HS-27A (cell line): ENCODE measurements around the gene CLEC9A.
"Not testable (repeated sequence)": the region's sequence is repeated elsewhere in the genome, so short reads cannot be mapped to it uniquely, and the experiment has no call there.

Experiments used
- DNase-seq: peaks from one replicate; pipeline ENCODE4 v3.0.0-alpha.2; 2012; ENCODE audit warnings: low read depth, missing footprints

The CLEC9A gene

GRCh38 chr12:10030446-10030845 is at the start of gene CLEC9A:
CLEC9A (plus strand) TSS chr12:10030682; CDS start chr12:10052688, 22,006 bp downstream.
- no peak for DNase-seq

GRCh38 chr12:9991876-9992275 is 38.6 kb upstream of the CLEC9A start:
- DNase-seq = no peak

DNA sequence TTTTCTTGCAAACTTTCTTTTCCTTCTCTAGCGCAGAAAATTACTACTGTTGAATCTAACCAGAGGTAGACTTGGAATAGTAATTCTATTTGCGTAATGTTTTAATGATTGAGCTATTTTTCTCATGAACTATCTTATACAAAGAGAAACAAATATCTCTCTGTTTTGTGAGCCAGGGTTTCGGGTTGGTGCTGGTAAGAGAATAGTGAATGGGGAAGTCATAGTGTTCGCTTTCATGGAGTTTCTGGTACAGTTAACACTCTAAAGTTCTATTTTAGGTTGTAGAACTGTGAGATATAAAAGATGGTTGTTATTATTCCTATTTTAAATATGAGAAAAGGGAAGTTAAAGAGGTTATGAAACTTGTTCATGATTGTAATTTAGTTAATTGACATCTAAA is 38.2 kb upstream of the CLEC9A start:
- DNase-seq = no peak

GRCh38 chr12:9999016-9999415 is 31.5 kb upstream of the CLEC9A start, which contains the start of gene CLEC1B:
CLEC1B (minus strand) TSS chr12:9999121; CDS start chr12:9999100, 21 bp downstream.
- no peak for DNase-seq

GRCh38 chr12:10001171-10001776 is 29.2 kb upstream of the CLEC9A start:
- DNase-seq = no peak

- no peak for DNase-seq
Observed at GRCh38 chr12:10012630-10013330, 17.7 kb upstream of the CLEC9A start.

- DNase-seq = no peak
Observed at GRCh38 chr12:10015450-10015849, 15.0 kb upstream of the CLEC9A start.

- no peak for DNase-seq
Observed at GRCh38 chr12:10016881-10017280, 13.6 kb upstream of the CLEC9A start.

DNA sequence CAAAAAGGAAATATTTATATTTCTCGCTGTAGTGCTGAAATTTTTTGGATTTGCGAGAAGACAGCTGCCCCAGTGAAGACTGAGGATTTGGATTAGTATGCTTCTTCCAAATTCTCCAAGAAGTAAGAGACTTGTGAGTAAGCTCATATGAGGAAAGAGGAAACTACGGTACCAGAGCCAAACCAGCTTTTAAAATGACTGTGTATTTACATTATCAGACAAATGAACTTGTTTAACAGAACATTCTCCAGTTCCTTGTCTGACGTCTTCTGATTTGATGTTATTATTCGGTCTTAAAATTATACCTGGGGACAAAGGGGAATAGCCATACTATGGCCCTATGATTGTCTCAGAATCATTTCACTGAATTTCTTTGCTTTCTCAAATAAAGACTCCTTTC is 12.1 kb upstream of the CLEC9A start:
- no peak for DNase-seq

- DNase-seq = no peak
Observed at GRCh38 chr12:10021342-10021741, 9.1 kb upstream of the CLEC9A start.

DNA sequence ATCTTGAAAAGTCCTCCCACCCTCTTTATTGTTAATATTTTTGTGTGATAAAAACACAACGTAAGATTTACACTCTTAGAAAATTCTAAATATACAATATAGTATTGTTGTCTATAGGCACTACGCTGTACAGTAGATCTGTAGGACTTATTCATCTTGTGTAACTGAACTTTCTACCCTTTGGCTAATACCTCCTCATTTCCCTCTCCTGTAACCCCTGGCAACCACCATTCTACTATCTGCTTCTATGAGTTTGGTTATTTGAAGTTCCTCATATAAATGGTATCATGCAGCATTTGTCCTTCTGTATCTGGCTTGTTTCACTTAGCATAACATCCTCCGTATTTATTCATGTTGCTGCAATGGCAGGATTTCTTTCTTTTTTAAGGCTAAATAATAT is 5.2 kb upstream of the CLEC9A start:
- no peak for DNase-seq

DNA sequence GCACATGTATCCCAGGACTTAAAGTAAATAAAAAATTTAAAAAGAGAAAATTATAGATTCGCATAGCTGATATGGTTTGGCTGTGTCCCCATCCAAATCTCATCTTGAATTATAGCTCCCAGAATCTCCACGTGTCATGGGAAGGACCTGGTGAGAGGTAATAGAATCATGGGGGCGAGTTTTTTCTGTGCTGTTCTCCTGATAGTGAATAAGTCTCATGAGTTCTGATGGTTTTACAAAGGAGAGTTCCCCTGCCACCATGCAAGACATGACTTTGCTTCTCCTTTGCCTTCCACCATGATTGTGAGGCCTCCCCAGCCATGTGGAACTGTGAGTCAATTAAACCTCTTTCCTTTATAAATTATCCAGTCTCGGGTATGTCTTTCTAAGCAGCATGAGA is 3.8 kb upstream of the CLEC9A start:
- DNase-seq = not testable (repeated sequence)

- DNase-seq = no peak
Observed at GRCh38 chr12:10027311-10027710, 3.2 kb upstream of the CLEC9A start.

- DNase-seq = no peak
Observed at GRCh38 chr12:10027721-10028120, 2.8 kb upstream of the CLEC9A start.

- DNase-seq = no peak
Observed at GRCh38 chr12:10031321-10031720, 839 bp downstream of the CLEC9A start.

DNA sequence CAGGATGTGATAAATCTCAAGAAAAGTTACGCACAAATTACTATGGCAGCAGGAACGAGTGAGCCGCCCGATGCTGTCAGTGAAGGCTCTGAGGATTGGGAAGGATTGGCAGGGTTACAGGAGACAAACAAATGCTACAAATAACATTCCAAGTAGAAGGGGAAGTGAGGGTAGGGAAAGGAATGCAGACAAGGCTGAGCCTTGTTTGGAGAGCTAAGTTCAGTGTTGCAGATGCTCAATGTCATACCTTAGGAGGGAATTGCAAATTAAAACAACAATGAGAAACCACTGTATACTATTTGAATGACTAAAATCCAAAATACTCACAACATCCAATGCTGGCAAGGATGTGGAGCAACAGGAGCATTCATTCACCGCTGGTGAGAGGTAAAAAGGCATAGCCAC is 1.3 kb downstream of the CLEC9A start:
- DNase-seq = peak; percentile 58

- no peak for DNase-seq
Observed at GRCh38 chr12:10033783-10034545, 3.5 kb downstream of the CLEC9A start.

DNA sequence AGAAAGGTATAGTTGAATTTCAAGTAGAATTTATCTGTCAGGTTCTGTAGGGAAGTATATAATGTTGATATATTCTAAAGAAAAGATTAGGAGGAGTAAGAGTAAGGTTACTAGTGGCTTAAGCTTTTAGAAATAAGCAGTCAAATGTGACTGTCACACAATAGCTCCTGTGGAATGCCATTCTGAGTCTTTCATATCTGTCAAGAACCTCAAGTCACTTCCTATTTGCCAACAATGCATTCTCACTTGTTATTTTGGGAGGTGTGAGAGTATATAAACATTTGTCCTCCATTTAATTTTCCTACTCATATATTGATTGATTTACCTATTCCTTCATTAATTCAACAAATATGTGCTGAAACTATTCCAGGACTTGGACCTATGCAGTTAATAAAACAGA is 11.7 kb downstream of the CLEC9A start:
- no peak for DNase-seq

DNA sequence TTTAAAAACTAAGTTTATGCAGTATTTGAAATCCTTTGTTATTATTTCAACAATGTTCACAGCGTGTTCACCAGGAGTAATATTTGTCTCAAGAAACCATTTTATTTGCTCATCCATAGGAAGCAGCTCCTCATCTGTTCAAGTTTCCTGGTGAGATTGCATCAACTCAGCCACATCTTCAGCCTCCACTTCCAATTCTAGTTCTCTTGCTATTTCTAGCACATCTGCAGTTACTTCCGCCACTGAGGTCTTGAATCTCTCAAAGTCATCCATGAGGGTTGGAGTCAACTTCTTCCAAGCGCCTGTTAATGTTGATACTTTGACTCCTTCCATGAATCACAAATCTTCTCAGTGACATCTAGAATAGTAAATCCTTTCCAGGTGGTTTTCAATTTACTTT is 18.0 kb downstream of the CLEC9A start:
- DNase-seq = no peak

- no peak for DNase-seq
Observed at GRCh38 chr12:10052193-10052913, 21.9 kb downstream of the CLEC9A start.

GRCh38 chr12:10058387-10058786 is 27.9 kb downstream of the CLEC9A start:
- DNase-seq = no peak

DNA sequence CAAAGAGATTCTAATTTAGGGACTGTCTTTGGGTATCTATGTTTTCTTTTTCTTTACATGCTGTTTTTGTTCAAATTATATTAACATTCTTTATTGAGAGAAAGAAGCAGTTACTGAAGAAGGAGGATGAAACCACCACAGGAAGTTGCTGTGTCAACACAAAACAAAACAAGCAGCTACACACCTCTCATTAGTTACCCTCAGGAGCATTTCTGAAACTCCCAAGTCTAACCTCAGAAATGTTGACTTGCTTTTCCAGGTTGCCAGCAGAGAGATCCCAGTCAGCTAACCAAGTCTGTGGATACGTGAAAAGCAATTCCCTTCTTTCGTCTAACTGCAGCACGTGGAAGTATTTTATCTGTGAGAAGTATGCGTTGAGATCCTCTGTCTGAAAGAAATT is 34.8 kb downstream of the CLEC9A start:
- no peak for DNase-seq
